Right lobe of liver (tissue), 6 donors: Measurements from ENCODE around the gene GFRA1. TPM values are rescaled to one million over a fixed set of nuclear protein-coding genes. Genes with fewer than 3 reads are reported as not detected.

ENCODE experiments used
- ATAC-seq, 4 donors: fragments of 200-7000 bp; cut with Tn5 transposase; one replicate each; pipeline ENCODE4 v1.9.1; 2020; ENCODE audit warnings: mild to moderate bottlenecking in 4 of 4, moderate library complexity in 4 of 4
- DNase-seq, 3 donors: peaks; one replicate each; pipeline ENCODE4 v3.0.0-alpha.2; 2020
- H3K27ac ChIP-seq, 3 donors: fragments of 200-600 bp; one replicate each; pipeline ENCODE4 v1.8.0; 2022
- H3K27me3 ChIP-seq, 2 donors: fragments of 200-600 bp; one replicate each; pipeline ENCODE4 v1.8.0; 2022
- H3K36me3 ChIP-seq, 4 donors: fragments of 200-600 bp; sonication (generic) in 1 of 4; one replicate each; pipeline versions ENCODE4 v1.5.1 to v1.8.0; 2017 to 2022; ENCODE audit warnings: control low read depth in 1 of 4
- H3K4me1 ChIP-seq, 4 donors: fragments of 200-600 bp; sonication (generic) in 1 of 4; one replicate each; pipeline versions ENCODE4 v1.5.1 to v1.8.0; 2017 to 2022; ENCODE audit warnings: control low read depth in 1 of 4
- H3K4me3 ChIP-seq, 3 donors: fragments of 200-600 bp; one replicate each; pipeline ENCODE4 v1.8.0; 2022
- H3K9me3 ChIP-seq, 4 donors: fragments of 200-600 bp; sonication (generic) in 1 of 4; one replicate each; pipeline versions ENCODE4 v1.5.1 to v1.8.0; 2017 to 2022; ENCODE audit warnings: control low read depth in 1 of 4
- CTCF ChIP-seq, 4 donors: fragments of 200-600 bp in 3 of 4; fragments of 450-650 bp in 1 of 4; IDR thresholded peaks; one replicate each; pipeline versions ENCODE4 v1.5.1 to v1.8.0; 2016 to 2022; ENCODE audit warnings: antibody characterized with exemption in 4 of 4, mild to moderate bottlenecking in 2 of 4
- POLR2A ChIP-seq: fragments of 450-650 bp; IDR thresholded peaks from one replicate; pipeline ENCODE4 v1.6.1; 2017; ENCODE audit warnings: antibody characterized with exemption, mild to moderate bottlenecking
- WGBS: methylation state at CpG from one replicate; pipeline ENCODE4 v1.1.6; 2018; ENCODE audit warnings: low coverage, low lambda C conversion rate; ENCODE audit not compliant: insufficient coverage; ENCODE audit errors: missing lambda C conversion rate; 5-methylcytosine and 5-hydroxymethylcytosine counted together
- intact Hi-C, 2 donors: fragments of 100-400 bp; cut with DNase I; formaldehyde crosslinking; loops; one replicate each; pipeline versions ENCODE4 v1.11.2 to v1.14.1; 2022
- total RNA-seq, 6 experiments: library from RNA; depleted of rRNA in 2 of 6; stranded (reverse); fragments of >200 nt in 2 of 6; fragmentation: NEBNext Ultra II Directional in 3 of 6; extraction: Animal tissue kit (Norgen Biotek cat#: 25700) in 3 of 6; gene quantifications; one replicate each; pipeline versions ENCODE4 v1.1.0 to v1.2.4, GENCODE V29; 2016 to 2023
- donor health status: DM: no; HTN: yes; CAD: no.
- donor health status: DM: no; HTN: no; CAD: no.
- donor health status: DM: no; HTN: no; CAD: no.
- donor health status: DM: no; HTN: yes; CAD: no.
- donor health status: DM: no; HTN: yes; CAD: no.

The GFRA1 gene
- total RNA-seq, 6 experiments from 2014 or later: 17.9 to 67.8 (median 42.8) TPM

GRCh38 chr10:116122664-116123063, 150.3 kb downstream of the GFRA1 start:
- ATAC-seq (no peak), DNase-seq (no peak)
- intact Hi-C loops: no loop called here
- no peaks in the 10 kb centered on the region for H3K27me3 ChIP-seq
- 71% methylated on average over 1 of the region's 1 CpG for WGBS
- no peaks in the 10 kb centered on the region for H3K9me3 ChIP-seq
- H3K4me3 ChIP-seq: no peak overlapping the region
- peaks cover 0 to 3% (median 0%) of the 10 kb centered on the region in 4 donors for H3K36me3 ChIP-seq
- TF ChIP-seq CTCF (IDR thresholded peaks at IDR 0.05) (no peak), POLR2A (no peak)
- H3K4me1 ChIP-seq: no peaks in the 10 kb centered on the region
- no peak overlapping the region for H3K27ac ChIP-seq

- intact Hi-C loops: no loop called here
- H3K27me3 ChIP-seq: no peaks in the 10 kb centered on the region
- DNase-seq (no peak), ATAC-seq (no peak)
- H3K36me3 ChIP-seq: peaks cover 0 to 3% (median 0%) of the 10 kb centered on the region in 4 donors
- no peaks in the 10 kb centered on the region for H3K4me1 ChIP-seq
- no peak overlapping the region for H3K27ac ChIP-seq
- no peaks in the 10 kb centered on the region for H3K9me3 ChIP-seq
- WGBS: 77% methylated on average over 5 of the region's 8 CpGs
- no peak overlapping the region for H3K4me3 ChIP-seq
- TF ChIP-seq CTCF (IDR thresholded peaks at IDR 0.05) (no peak), POLR2A (no peak)
These were observed 151.1 kb downstream of the GFRA1 start for GRCh38 chr10:116121640-116122525.

- intact Hi-C loops: no loop called here
- Histone ChIP-seq H3K4me1 (no peaks in the 10 kb centered on the region), H3K4me3 (no peak overlapping the region), H3K36me3 (peaks cover 0 to 3% (median 0%) of the 10 kb centered on the region in 4 donors), H3K9me3 (no peaks in the 10 kb centered on the region), H3K27me3 (no peaks in the 10 kb centered on the region), H3K27ac (no peak overlapping the region)
- DNase-seq (no peak), ATAC-seq (peak in 3 of 4 donors; percentile 32 to 44 (median 39))
- TF ChIP-seq CTCF (IDR thresholded peaks at IDR 0.05): peak; percentile 20 to 51 (median 29)
- TF ChIP-seq POLR2A: no peak
- 82% methylated on average over 4 of the region's 12 CpGs for WGBS
These were observed 152.1 kb downstream of the GFRA1 start for GRCh38 chr10:116120688-116121455.

GRCh38 chr10:116118847-116119246, 154.2 kb downstream of the GFRA1 start:
- Histone ChIP-seq H3K4me1 (no peaks in the 10 kb centered on the region), H3K9me3 (no peaks in the 10 kb centered on the region), H3K4me3 (no peak overlapping the region), H3K36me3 (no peaks in the 10 kb centered on the region), H3K27ac (no peak overlapping the region), H3K27me3 (no peaks in the 10 kb centered on the region)
- ATAC-seq: no peak
- TF ChIP-seq POLR2A: no peak
- TF ChIP-seq CTCF (IDR thresholded peaks at IDR 0.05): no peak
- no peak for DNase-seq
- WGBS: no CpG with 5 or more reads among the region's 2 CpGs
- intact Hi-C loops: no loop called here
